ENCODE measurements around the gene PMS2. TPM values are rescaled to one million over a fixed set of nuclear protein-coding genes. Genes with fewer than 3 reads are reported as not detected.
A peak's percentile ranks its signal among the peaks of the same experiment; 100 is the strongest.
"Not testable (repeated sequence)": the region's sequence is repeated elsewhere in the genome, so short reads cannot be mapped to it uniquely, and the experiment has no call there.

PMS2 gene
- total and polyA plus RNA-seq, 9 of the 15 experiments (the other 6 are each of a cell fraction or from before 2014, with no cell fraction given): 4.9 to 27.6 (median 16.5) TPM

GRCh38 chr7:5934945-5935450 is 73.9 kb downstream of the PMS2 start:
- H3K79me2 ChIP-seq (ENCODE audit: control insufficient read depth, insufficient read depth, low read length); BruUV-seq (replicated peaks); ATAC-seq; DNase-seq (ENCODE audit: extremely low read depth in 1 of 4, low spot score in 3 of 4); H3K9me1 ChIP-seq (ENCODE audit: control insufficient read depth, insufficient read depth, low read length); intact Hi-C loops (cut with micrococcal nuclease); H3K4me1 ChIP-seq (replicated peaks in 1 of 2; ENCODE audit: control insufficient read depth in 2 of 2, insufficient read depth in 2 of 2, low read length in 2 of 2); in situ Hi-C loops (cut with MboI); H3K27ac ChIP-seq (ENCODE audit: extremely low read depth, low read depth, low read length); H3K9me3 ChIP-seq (replicated peaks; ENCODE audit: control insufficient read depth, insufficient read depth, low read depth, low read length); H3K4me3 ChIP-seq; H3K9ac ChIP-seq (ENCODE audit: insufficient read depth in 1 of 2, low read depth in 2 of 2, low read length in 2 of 2); H3K4me2 ChIP-seq (ENCODE audit: insufficient read depth, low read length); FAIRE-seq; H4K20me1 ChIP-seq (replicated peaks; ENCODE audit: control insufficient read depth, insufficient read depth, low read length); H3K27me3 ChIP-seq (ENCODE audit: control insufficient read depth in 2 of 2, insufficient read depth in 2 of 2, low read length in 2 of 2); H2AFZ ChIP-seq (ENCODE audit: low read depth, low read length); POLR2A ChIA-PET; H3K36me3 ChIP-seq (ENCODE audit: control insufficient read depth, insufficient read depth, low read length); CTCF ChIA-PET (ENCODE audit: low intra/inter-chr PET ratio): not testable (repeated sequence)
- WGBS (ENCODE audit: insufficient coverage, low coverage, missing lambda C conversion rate): no CpG with 5 or more reads among the region's 17 CpGs

DNA sequence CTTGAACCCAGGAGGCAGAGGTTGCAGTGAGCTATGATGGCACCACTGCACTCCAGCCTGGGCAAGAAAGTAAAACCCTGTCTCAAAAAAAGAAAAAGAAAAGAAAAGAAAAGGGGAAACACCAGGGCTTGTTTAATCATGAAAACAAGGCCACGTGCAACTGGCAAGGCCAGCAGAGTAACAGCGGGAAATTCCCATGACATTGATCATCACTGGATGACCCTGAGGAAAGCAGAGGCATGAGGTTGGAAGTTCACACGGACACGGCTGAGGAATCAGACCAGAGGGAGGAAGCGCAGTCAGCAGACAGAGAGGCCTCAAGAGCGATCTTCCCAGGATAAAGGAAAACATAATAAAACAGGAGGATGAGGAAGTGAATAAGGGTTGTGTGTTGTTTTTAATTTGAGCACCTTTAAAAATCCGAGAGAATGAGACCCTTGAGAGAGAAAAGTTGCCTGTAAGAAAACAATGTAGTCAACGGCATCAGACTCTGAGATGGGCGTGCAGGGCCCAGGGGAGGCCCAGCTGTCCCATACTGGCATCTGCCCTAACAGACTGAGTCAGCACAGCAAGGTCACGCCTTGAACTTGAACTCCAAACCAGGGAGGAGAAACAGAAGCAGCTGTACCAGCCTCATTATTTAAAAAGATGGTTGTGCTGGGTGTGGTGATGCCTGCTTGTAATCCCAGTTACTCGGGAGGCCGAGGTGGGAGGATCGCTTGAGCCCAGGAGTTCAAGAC is 76.8 kb downstream of the PMS2 start:
- H3K9ac ChIP-seq (ENCODE audit: insufficient read depth in 1 of 2, low read depth in 2 of 2, low read length in 2 of 2); H3K27ac ChIP-seq (ENCODE audit: extremely low read depth, low read depth, low read length); POLR2A ChIA-PET; CTCF ChIA-PET (ENCODE audit: low intra/inter-chr PET ratio); H3K4me1 ChIP-seq (replicated peaks in 1 of 2; ENCODE audit: control insufficient read depth in 2 of 2, insufficient read depth in 2 of 2, low read length in 2 of 2); H3K4me2 ChIP-seq (ENCODE audit: insufficient read depth, low read length); H3K36me3 ChIP-seq (ENCODE audit: control insufficient read depth, insufficient read depth, low read length); H3K27me3 ChIP-seq (ENCODE audit: control insufficient read depth in 2 of 2, insufficient read depth in 2 of 2, low read length in 2 of 2); H3K4me3 ChIP-seq; intact Hi-C loops (cut with micrococcal nuclease); H3K79me2 ChIP-seq (ENCODE audit: control insufficient read depth, insufficient read depth, low read length); BruUV-seq (replicated peaks); FAIRE-seq; ATAC-seq; H4K20me1 ChIP-seq (replicated peaks; ENCODE audit: control insufficient read depth, insufficient read depth, low read length); in situ Hi-C loops (cut with MboI); H3K9me1 ChIP-seq (ENCODE audit: control insufficient read depth, insufficient read depth, low read length); DNase-seq (ENCODE audit: extremely low read depth in 1 of 4, low spot score in 3 of 4); H2AFZ ChIP-seq (ENCODE audit: low read depth, low read length); H3K9me3 ChIP-seq (replicated peaks; ENCODE audit: control insufficient read depth, insufficient read depth, low read depth, low read length): not testable (repeated sequence)
- 17% methylated on average over 2 of the region's 13 CpGs for WGBS (ENCODE audit: insufficient coverage, low coverage, missing lambda C conversion rate)

DNA sequence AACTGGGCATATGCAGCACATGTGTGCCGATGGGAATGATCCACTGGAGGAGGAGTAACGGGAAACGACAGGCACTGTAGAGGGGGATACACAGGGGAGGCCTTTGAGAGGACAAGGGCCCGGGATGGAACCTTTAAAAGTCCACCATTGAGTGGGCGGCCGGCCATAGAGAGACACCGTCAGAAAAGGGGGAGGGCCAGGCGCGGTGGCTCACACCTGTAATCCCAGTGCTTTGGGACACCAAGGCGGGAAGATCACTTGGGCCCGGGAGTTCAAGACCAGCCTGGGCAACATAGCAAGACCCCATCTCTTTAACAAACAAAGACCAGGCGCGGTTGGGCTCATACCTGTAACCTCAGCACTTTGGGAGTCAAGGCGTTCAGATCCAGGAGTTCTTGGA is 77.6 kb downstream of the PMS2 start:
- H3K9ac ChIP-seq (ENCODE audit: insufficient read depth in 1 of 2, low read depth in 2 of 2, low read length in 2 of 2); H3K4me2 ChIP-seq (ENCODE audit: insufficient read depth, low read length); H3K27ac ChIP-seq (ENCODE audit: extremely low read depth, low read depth, low read length); H3K9me1 ChIP-seq (ENCODE audit: control insufficient read depth, insufficient read depth, low read length); CTCF ChIA-PET (ENCODE audit: low intra/inter-chr PET ratio); POLR2A ChIA-PET; ATAC-seq; intact Hi-C loops (cut with micrococcal nuclease); H2AFZ ChIP-seq (ENCODE audit: low read depth, low read length); H4K20me1 ChIP-seq (replicated peaks; ENCODE audit: control insufficient read depth, insufficient read depth, low read length); H3K4me3 ChIP-seq; H3K4me1 ChIP-seq (replicated peaks in 1 of 2; ENCODE audit: control insufficient read depth in 2 of 2, insufficient read depth in 2 of 2, low read length in 2 of 2); H3K27me3 ChIP-seq (ENCODE audit: control insufficient read depth in 2 of 2, insufficient read depth in 2 of 2, low read length in 2 of 2); BruUV-seq (replicated peaks); H3K36me3 ChIP-seq (ENCODE audit: control insufficient read depth, insufficient read depth, low read length); in situ Hi-C loops (cut with MboI); H3K79me2 ChIP-seq (ENCODE audit: control insufficient read depth, insufficient read depth, low read length); FAIRE-seq; H3K9me3 ChIP-seq (replicated peaks; ENCODE audit: control insufficient read depth, insufficient read depth, low read depth, low read length): not testable (repeated sequence)
- WGBS (ENCODE audit: insufficient coverage, low coverage, missing lambda C conversion rate): 46% methylated on average over 12 of the region's 14 CpGs
- peak in 2 of 4 experiments; percentile 2 to 3 for DNase-seq (ENCODE audit: extremely low read depth in 1 of 4, low spot score in 3 of 4)

- H3K9me3 ChIP-seq (replicated peaks; ENCODE audit: control insufficient read depth, insufficient read depth, low read depth, low read length); H3K9ac ChIP-seq (ENCODE audit: insufficient read depth in 1 of 2, low read depth in 2 of 2, low read length in 2 of 2); H3K27ac ChIP-seq (ENCODE audit: extremely low read depth, low read depth, low read length); intact Hi-C loops (cut with micrococcal nuclease); H3K36me3 ChIP-seq (ENCODE audit: control insufficient read depth, insufficient read depth, low read length); POLR2A ChIA-PET; in situ Hi-C loops (cut with MboI); H4K20me1 ChIP-seq (replicated peaks; ENCODE audit: control insufficient read depth, insufficient read depth, low read length); H2AFZ ChIP-seq (ENCODE audit: low read depth, low read length); H3K9me1 ChIP-seq (ENCODE audit: control insufficient read depth, insufficient read depth, low read length); CTCF ChIA-PET (ENCODE audit: low intra/inter-chr PET ratio); H3K4me3 ChIP-seq; DNase-seq (ENCODE audit: extremely low read depth in 1 of 4, low spot score in 3 of 4); BruUV-seq (replicated peaks); FAIRE-seq; H3K79me2 ChIP-seq (ENCODE audit: control insufficient read depth, insufficient read depth, low read length); H3K4me2 ChIP-seq (ENCODE audit: insufficient read depth, low read length); H3K4me1 ChIP-seq (replicated peaks in 1 of 2; ENCODE audit: control insufficient read depth in 2 of 2, insufficient read depth in 2 of 2, low read length in 2 of 2); ATAC-seq; H3K27me3 ChIP-seq (ENCODE audit: control insufficient read depth in 2 of 2, insufficient read depth in 2 of 2, low read length in 2 of 2): not testable (repeated sequence)
- WGBS (ENCODE audit: insufficient coverage, low coverage, missing lambda C conversion rate): no CpG with 5 or more reads among the region's 10 CpGs
These were observed 78.6 kb downstream of the PMS2 start for GRCh38 chr7:5930290-5930689.
